Esophagus muscularis mucosa (tissue), 4 donors: ENCODE data around the gene PRR23E.

Experiments
- EP300 ChIP-seq: sonication (generic); formaldehyde crosslinking; IDR thresholded peaks from one replicate; pipeline ENCODE4 v1.6.1; 2017; ENCODE audit warnings: antibody characterized with exemption
- POLR2A ChIP-seq: fragments of 450-650 bp; IDR thresholded peaks from one replicate; pipeline ENCODE4 v1.6.1; 2017; ENCODE audit warnings: antibody characterized with exemption, moderate library complexity, mild to moderate bottlenecking, low read depth
- POLR2AphosphoS5 ChIP-seq, 2 donors: sonication (generic); formaldehyde crosslinking; IDR thresholded peaks; one replicate each; pipeline ENCODE4 v1.6.1; 2017; ENCODE audit warnings: antibody characterized with exemption in 2 of 2
- TF ChIP-seq, protein P1 (sequence below), 3 experiments: fragments of 200-600 bp in 2 of 3; fragments of 450-650 bp in 1 of 3; sonication (generic) in 2 of 3; IDR thresholded peaks; one replicate each; pipeline ENCODE4 v1.5.1; 2017 to 2019; ENCODE audit warnings: antibody characterized with exemption in 3 of 3, mild to moderate bottlenecking in 2 of 3, moderate library complexity in 1 of 3

DNA sequence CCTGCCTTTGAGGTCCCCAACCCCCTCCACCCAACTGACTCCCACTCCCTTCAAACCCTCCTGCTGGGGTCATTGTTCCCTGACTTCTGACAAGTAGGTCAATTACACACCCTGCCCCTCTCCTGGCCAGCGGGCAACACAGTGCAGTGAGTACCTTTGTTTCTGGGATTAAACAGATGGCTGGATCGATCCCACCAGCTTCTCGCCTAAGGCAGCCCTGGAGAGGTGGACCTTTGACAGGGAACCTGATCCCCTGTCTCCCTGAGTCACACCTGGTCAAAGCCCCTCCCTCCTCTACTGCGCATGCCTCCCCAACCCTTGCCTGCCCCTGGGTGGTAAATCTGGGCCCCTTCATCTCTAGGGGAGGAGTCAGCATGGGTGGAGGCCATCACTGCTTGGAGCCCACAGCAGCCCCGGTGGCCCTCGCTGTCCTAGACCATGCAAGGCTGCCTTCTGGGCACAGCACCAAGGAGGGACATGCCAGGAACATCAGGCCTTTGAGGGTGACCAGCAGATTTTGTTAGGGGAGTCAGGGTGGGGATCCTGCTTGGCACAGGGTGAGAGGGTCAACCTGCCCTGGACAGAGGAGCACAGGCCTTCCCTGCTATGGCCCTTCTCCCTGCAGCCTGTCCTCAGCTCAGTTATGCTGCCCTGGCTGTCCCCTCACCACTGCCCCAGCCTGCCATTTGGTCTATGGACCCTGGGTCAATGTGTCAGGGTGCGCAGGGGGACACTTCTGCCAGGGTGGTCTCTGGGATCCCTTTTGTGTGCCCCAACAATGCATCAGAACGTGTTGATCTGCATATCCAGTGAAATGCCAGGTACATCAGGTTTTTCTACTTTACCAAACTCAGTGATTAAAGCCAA is 9.8 kb upstream of the PRR23E start:
- TF ChIP-seq, protein P1, sequence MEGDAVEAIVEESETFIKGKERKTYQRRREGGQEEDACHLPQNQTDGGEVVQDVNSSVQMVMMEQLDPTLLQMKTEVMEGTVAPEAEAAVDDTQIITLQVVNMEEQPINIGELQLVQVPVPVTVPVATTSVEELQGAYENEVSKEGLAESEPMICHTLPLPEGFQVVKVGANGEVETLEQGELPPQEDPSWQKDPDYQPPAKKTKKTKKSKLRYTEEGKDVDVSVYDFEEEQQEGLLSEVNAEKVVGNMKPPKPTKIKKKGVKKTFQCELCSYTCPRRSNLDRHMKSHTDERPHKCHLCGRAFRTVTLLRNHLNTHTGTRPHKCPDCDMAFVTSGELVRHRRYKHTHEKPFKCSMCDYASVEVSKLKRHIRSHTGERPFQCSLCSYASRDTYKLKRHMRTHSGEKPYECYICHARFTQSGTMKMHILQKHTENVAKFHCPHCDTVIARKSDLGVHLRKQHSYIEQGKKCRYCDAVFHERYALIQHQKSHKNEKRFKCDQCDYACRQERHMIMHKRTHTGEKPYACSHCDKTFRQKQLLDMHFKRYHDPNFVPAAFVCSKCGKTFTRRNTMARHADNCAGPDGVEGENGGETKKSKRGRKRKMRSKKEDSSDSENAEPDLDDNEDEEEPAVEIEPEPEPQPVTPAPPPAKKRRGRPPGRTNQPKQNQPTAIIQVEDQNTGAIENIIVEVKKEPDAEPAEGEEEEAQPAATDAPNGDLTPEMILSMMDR (IDR thresholded peaks at IDR 0.05): no peak
- TF ChIP-seq POLR2AphosphoS5 (IDR thresholded peaks at IDR 0.05): no peak
- TF ChIP-seq POLR2A: no peak
- no peak for TF ChIP-seq EP300
